ENCODE results near the gene TMEM81. TPM values are rescaled to one million over a fixed set of nuclear protein-coding genes. Genes with fewer than 3 reads are reported as not detected.

The TMEM81 gene
- total and polyA plus RNA-seq, 2 of the 8 experiments (the other 6 are each of a cell fraction or from before 2014, with no cell fraction given): 2.1 to 5.9 TPM

- TF ChIP-seq CHD7 (IDR thresholded peaks at IDR 0.05; ENCODE audit: insufficient replicate concordance, low read length) (no peak), JUN (IDR thresholded peaks at IDR 0.05; ENCODE audit: low read depth, low read length) (no peak), EP300 (IDR thresholded peaks at IDR 0.05; ENCODE audit: borderline replicate concordance in 1 of 2, low read depth in 2 of 2, low read length in 2 of 2) (no peak), BCL11A (IDR thresholded peaks at IDR 0.05; ENCODE audit: low read depth in 2 of 2, low read length in 2 of 2) (no peak), POLR2A (IDR thresholded peaks at IDR 0.05; ENCODE audit: control extremely low read depth in 1 of 2, low read depth in 2 of 2, low read length in 2 of 2) (no peak)
These were observed 21.9 kb downstream of the TMEM81 start (continued) for GRCh38 chr1:205062319-205062718.
